GM18519 (cell line): ENCODE measurements around the gene KRT75.

Experiments
- ATAC-seq: cut with Tn5 transposase; IDR thresholded peaks from one replicate; pipeline ENCODE4 v1.9.1; 2021; ENCODE audit warnings: mild to moderate bottlenecking, moderate library complexity; ENCODE audit not compliant: unreplicated experiment, low FRiP score

Gene KRT75

GRCh38 chr12:52440821-52441319 lies 6.7 kb upstream of the KRT75 start:
- no peak for ATAC-seq

- ATAC-seq: no peak
These were observed 5.7 kb upstream of the KRT75 start for GRCh38 chr12:52439845-52440244.

DNA sequence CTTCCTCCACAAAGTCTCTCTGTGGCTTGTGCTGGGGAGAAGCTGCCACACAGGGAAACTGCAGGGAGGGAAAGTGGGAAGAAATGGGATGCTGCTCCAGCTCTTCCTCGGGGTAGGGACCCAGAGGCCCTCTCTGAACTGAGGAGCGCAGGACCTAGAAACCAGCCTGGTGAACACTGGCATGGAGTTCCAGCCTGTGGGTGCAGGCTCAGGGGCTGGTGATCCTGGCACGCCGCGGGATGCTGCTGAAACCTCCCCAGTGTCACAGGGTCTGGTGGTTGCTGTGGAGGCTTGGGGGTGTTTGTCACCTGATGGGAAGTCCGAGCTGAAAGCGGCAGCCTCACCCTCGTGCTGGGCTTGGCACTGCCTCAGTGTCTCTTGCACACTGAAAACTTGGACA lies 5.2 kb upstream of the KRT75 start:
- no peak for ATAC-seq

- ATAC-seq: no peak
These were observed 4.4 kb upstream of the KRT75 start for GRCh38 chr12:52438305-52439301.

- no peak for ATAC-seq
These were observed 3.3 kb upstream of the KRT75 start for GRCh38 chr12:52437508-52437907.

DNA sequence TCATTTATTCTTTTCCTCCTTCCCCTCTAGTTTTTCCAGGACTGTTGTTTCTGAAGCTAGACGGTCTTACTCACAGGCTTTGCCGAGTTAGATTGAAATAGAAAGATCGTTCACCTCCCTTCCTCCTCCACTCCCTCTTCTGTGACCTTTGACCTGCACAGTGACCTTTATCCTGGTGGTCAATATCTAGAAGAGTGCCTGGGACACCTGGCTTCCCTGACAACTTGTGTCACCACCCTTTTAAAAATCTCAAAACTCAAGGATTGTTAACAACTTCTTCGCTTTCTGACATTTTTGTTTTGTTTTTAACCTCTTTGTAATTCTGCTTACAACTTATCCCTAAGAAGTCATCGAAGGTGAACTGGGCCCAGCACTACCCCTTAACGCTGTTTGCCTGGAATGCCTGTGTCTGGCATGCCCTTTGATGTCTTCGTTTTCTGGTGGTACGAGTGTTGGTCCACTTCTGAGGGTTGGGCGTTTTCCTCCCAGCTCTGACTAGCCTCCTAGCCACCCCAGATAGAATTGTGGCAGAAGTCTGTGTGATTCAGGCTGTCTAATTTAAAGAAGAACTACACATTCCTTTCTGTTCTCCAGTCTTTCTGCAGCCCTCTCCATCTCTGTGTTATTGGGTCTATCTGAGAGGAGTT lies 2.8 kb upstream of the KRT75 start:
- no peak for ATAC-seq

DNA sequence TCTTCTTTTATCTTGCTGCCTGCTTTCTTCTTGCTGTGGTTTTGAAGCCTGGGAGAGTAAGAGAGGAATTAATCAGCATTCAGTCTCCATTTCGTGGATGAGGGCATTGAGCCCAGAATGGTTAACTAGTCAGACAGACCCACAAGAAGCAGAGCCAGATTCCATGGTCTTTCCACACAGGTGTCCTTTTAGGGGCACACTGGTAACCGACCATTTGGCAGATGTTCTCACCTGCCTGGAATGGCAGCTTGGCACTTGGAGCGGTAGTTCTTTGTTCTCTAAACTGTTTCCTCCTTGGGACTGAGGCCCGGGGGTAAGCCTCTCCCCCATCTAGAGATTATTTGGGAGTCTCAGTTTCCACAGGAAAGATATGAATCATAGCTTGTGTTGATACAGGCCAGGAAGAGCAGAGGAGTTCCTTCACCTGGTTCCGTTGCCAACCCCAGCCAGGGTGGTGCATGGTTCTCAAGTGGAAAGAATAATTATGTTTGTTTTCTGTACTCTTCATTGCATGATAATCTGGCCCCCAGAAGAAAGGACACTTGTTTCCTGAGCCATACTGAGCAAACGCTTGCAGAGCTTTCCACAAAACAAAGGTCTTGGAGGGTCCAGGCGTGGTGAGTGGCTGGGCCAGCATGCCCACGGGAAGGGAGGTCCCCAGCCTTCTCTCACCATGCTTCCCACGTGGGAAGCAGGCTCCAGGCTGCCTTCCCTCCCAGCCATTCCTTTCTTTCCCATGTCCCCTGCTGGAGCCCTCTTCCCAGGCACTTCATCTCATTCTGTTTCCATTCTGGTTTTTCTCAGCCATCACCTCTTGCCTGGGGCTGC lies 2.0 kb upstream of the KRT75 start:
- ATAC-seq: no peak

DNA sequence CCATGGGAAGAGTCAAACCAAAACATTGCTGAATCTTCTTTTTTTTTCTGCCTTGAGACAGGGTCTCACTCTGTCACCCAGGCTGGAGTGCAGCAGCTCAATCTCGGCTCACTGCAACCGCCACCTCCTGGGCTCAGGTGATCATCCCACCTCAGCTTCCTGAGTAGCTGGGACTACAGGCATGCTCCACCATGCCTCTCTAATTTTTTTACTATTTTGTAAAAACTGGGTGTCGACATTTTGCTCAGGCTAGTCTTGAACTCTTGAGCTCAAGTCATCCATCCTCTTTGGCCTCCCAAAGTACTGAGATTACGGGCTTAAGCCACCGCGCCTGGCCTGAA lies 1.5 kb upstream of the KRT75 start:
- no peak for ATAC-seq

- no peak for ATAC-seq
These were observed 774 bp upstream of the KRT75 start for GRCh38 chr12:52434760-52435530.

DNA sequence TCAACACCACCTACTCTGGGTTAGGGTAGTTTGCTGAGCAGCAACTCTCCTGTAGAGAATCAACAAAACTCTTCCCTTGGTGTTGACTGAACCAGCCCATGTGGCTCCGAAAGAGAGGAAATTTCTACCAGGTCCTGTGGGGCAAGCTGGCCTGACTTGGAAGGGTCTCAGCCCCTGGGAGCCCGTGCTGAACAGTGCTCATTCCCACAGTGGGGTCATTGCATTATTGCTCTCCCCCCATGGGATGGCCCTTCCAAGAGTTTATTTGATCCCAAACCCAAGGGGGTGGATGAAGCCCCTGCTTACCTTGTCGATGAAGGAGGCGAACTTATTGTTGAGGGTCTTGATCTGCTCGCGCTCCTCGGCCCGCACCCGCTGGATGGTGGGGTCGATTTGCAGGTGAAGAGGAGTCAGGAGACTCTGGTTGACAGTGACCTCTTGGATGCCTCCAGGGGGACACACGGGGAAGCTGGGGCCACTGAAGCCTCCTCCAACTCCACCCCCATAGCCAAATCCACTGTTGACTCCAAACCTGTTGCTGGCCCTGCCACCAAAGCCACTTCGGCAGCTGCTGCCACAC lies 580 bp downstream of the KRT75 start:
- no peak for ATAC-seq

- no peak for ATAC-seq
These were observed 1.5 kb downstream of the KRT75 start for GRCh38 chr12:52432559-52433207.

DNA sequence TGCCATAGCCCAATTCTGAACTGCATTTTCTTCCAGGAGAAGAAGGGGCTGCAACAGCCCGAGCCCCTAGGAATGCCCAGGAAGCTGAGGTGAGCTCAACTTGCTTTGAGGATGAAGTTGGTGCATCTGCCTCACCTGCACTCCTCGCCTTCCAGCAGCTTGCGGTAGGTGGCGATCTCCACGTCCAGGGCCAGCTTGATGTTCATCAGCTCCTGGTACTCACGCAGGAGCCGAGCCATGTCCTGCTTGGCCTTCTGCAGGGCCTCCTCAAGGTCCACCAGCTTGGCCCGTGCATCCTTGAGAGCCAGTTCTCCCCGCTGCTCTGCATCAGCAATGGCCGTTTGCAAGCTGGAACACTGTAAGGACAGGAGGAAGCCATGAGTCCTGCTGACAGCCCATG lies 6.0 kb downstream of the KRT75 start:
- ATAC-seq: no peak

DNA sequence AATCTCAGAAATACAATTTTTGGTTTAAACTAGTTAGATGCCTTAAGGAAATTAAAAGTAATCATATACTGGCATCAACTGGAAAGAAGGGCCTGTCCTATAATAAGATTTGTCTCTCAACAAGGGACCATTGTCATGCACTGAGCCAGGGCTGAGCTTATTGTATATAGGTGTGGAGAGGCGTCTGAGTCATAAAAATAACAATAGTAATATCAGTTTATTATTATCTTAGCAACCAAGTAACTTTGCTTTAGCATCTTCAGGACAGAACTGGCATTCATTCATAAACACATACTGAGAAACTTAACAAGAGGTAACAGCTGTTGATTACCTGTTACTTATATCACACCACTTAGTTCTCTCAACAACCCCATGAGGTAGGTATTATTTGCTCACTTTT lies 7.1 kb downstream of the KRT75 start:
- no peak for ATAC-seq

DNA sequence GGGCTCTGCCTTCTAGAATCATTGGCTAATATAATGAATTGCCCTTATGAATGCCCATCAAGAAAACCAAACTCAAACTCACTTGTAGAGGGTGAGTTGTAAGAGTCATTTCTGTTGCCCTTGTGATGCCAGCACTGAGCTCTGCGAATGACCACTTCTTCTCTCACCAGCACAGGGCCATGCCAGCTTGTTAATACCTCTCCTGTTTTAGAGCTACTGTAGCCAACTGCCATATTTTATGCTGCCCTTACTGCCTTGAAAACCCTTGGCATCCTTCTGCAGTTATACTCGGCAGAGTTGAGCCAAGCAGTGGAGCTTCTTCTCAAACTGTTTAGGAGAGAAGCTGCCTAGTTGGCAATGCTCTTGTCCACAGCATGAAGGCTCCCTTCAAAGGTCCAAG lies 8.1 kb downstream of the KRT75 start:
- ATAC-seq: no peak

DNA sequence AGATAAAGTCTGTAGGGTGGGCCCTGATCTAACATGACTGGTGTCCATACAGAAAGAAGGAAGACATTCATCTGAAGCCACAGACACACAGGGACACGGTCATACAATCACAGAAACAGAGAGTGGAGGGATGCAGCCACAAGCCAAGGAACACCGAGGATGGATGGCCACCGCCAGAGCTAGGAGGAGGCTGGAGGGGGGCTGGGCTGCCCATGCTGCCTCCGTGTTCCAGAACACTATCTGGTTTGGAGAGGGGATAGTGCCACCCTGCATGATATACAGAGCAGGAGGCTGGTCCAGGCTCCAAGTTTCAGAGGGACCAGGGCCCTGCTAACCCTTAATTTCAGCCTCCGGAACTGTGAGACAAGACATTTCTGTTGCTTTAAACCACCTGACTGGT lies 8.7 kb downstream of the KRT75 start:
- ATAC-seq: no peak

- ATAC-seq: no peak
These were observed 10.3 kb downstream of the KRT75 start for GRCh38 chr12:52423661-52424500.

DNA sequence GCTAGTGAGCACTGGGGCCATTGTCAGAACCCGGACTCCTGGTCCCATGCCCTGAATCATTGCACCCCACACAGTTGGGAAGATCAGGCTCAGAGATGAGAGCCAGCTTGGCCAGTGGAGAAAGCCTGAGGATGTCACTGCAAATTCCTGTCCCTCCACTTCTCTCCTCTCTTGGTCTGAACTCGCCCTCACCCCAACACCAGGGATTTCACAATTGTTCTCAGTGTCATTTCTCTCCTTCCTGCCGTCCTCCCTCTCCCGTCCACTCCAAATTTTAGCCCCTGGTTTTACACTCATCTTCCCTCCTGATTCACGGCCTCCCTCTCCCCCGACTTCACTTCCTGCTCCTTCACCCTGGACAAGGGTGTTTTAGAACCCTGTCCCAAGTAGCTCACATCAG lies 11.1 kb downstream of the KRT75 start:
- no peak for ATAC-seq

DNA sequence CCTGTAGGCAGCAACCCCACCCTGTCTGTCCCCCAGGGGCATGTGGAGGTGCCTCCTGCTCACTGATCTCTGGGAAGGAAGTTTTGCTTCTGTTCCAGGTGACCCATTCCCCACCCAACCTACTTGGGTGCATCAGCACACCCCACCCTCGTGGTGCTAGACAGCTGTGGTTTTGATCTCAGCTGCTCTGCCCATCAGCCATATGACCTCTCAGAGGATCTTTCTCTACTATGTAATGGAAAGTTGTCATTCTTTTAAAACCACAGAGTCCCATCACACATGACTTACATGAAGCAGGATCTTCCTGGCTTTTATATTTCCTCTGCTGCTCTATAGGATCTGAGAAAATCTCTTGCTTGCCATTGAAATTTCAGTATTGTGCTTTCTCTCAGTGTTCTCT lies 14.5 kb downstream of the KRT75 start:
- no peak for ATAC-seq
